Keratinocyte (primary cell): ENCODE measurements around the gene AFM. TPM values are rescaled to one million over a fixed set of nuclear protein-coding genes. Genes with fewer than 3 reads are reported as not detected.

Experiments used
- DNase-seq: peaks from one replicate; pipeline ENCODE4 v3.0.0-alpha.2; 2011; ENCODE audit warnings: low read depth, missing footprints, low spot score
- FAIRE-seq: peaks from 2 replicates; lab custom pipeline; 2011; peaks lifted over from hg19 to GRCh38; lab: Jason Lieb, UNC
- H2AFZ ChIP-seq: 2 replicates; pipeline ENCODE4 v1.6.0; 2012; ENCODE audit warnings: low read length, control low read depth, inconsistent platforms; ENCODE audit not compliant: control insufficient read depth
- H3K27ac ChIP-seq: 2 replicates; pipeline ENCODE4 v1.5.1; 2011; ENCODE audit warnings: low read length; ENCODE audit not compliant: control insufficient read depth, insufficient read depth
- H3K27me3 ChIP-seq: 3 replicates; pipeline ENCODE4 v1.6.0; 2011; ENCODE audit warnings: low read length; ENCODE audit not compliant: control insufficient read depth, insufficient read depth; ENCODE audit errors: extremely low read depth
- H3K36me3 ChIP-seq, 2 experiments: 2 replicates in 1 of 2; 3 replicates in 1 of 2; pipeline ENCODE4 v1.5.1; 2011; ENCODE audit warnings: low read length in 2 of 2, mild to moderate bottlenecking in 1 of 2; ENCODE audit not compliant: control insufficient read depth in 2 of 2, insufficient read depth in 2 of 2; ENCODE audit errors: extremely low read depth in 1 of 2
- H3K4me1 ChIP-seq: 3 replicates; pipeline ENCODE4 v1.5.1; 2011; ENCODE audit warnings: low read length; ENCODE audit not compliant: control insufficient read depth, insufficient read depth; ENCODE audit errors: extremely low read depth
- H3K4me2 ChIP-seq: 3 replicates; pipeline ENCODE4 v1.6.0; 2011; ENCODE audit warnings: low read depth, low read length; ENCODE audit not compliant: control insufficient read depth, insufficient read depth; ENCODE audit errors: extremely low read depth
- H3K4me3 ChIP-seq, 3 experiments: fragments of 200-600 bp in 1 of 3; sonication (generic) in 1 of 3; 2 replicates in 2 of 3; 3 replicates in 1 of 3; pipeline ENCODE4 v1.5.1; 2011 to 2016; ENCODE audit warnings: low read length in 3 of 3, mild to moderate bottlenecking in 3 of 3, control low read depth in 2 of 3, inconsistent platforms in 1 of 3, low read depth in 1 of 3, mixed read lengths in 1 of 3, mixed run types in 1 of 3, moderate library complexity in 1 of 3; ENCODE audit not compliant: control insufficient read depth in 2 of 3, insufficient read depth in 2 of 3; ENCODE audit errors: extremely low read depth in 1 of 3
- H3K79me2 ChIP-seq: 2 replicates; pipeline ENCODE4 v1.6.0; 2012; ENCODE audit warnings: low read length; ENCODE audit not compliant: control insufficient read depth, insufficient read depth
- H3K9ac ChIP-seq: 3 replicates; pipeline ENCODE4 v1.6.0; 2011; ENCODE audit warnings: low read length; ENCODE audit not compliant: control insufficient read depth, insufficient read depth; ENCODE audit errors: extremely low read depth
- H3K9me1 ChIP-seq: 3 replicates; pipeline ENCODE4 v1.6.0; 2011; ENCODE audit warnings: low read length; ENCODE audit not compliant: control insufficient read depth, insufficient read depth; ENCODE audit errors: extremely low read depth
- H3K9me3 ChIP-seq: 2 replicates; pipeline ENCODE4 v1.5.1; 2012; ENCODE audit warnings: low read depth, low read length; ENCODE audit not compliant: control insufficient read depth
- H4K20me1 ChIP-seq: 3 replicates; pipeline ENCODE4 v1.6.0; 2011; ENCODE audit warnings: low read length; ENCODE audit not compliant: control insufficient read depth, insufficient read depth; ENCODE audit errors: extremely low read depth
- CTCF ChIP-seq, 3 experiments: IDR thresholded peaks in 1 of 3; conservative IDR thresholded peaks in 1 of 3; optimal IDR thresholded peaks in 1 of 3; 2 replicates in 2 of 3; 3 replicates in 1 of 3; pipeline versions ENCODE3 to v1.5.1; 2011; ENCODE audit warnings: low read length in 3 of 3, mild to moderate bottlenecking in 3 of 3, moderate library complexity in 2 of 3, control low read depth in 1 of 3, inconsistent platforms in 1 of 3; ENCODE audit not compliant: insufficient read depth in 2 of 3; ENCODE audit errors: extremely low read depth in 1 of 3
- EZH2 ChIP-seq: IDR thresholded peaks from one replicate; pipeline ENCODE4 v1.6.1; 2012; ENCODE audit warnings: inconsistent platforms, mild to moderate bottlenecking, low read length, moderate library complexity
- dilution Hi-C: fragments of 300-500 bp; cut with MboI; formaldehyde crosslinking; loops from one replicate; pipeline ENCODE4 v1.7.0; 2020; ENCODE audit warnings: low sequenced_read_pairs; ENCODE audit not compliant: extremely low pct_ligation_motif_present
- polyA plus RNA-seq, 5 experiments: library from polyadenylated mRNA; depleted of rRNA in 3 of 5; stranded (reverse) in 3 of 5; stranded (forward) in 1 of 5; unstranded in 1 of 5; fragments of >200 nt; gene quantifications; 1 replicate in 1 of 5; 2 replicates in 3 of 5; 3 replicates in 1 of 5; pipeline versions ENCODE4 v1.2.1 to v1.2.3, GENCODE V29; 2011 to 2012; ENCODE audit warnings: missing spikeins in 2 of 5, low read depth in 1 of 5, low replicate concordance in 1 of 5

AFM gene
- polyA plus RNA-seq, 1 donor (not counting 4 experiments of a cell fraction or from before 2014, with no cell fraction given): not detected

GRCh38 chr4:73518340-73518739, 36.8 kb downstream of the AFM start:
- H3K9me3 ChIP-seq: no peaks in the 10 kb centered on the region
- DNase-seq: no peak
- H3K27ac ChIP-seq: no peak overlapping the region
- H3K9ac ChIP-seq: no peak overlapping the region
- H3K9me1 ChIP-seq: no peaks in the 10 kb centered on the region
- H3K27me3 ChIP-seq: no peaks in the 10 kb centered on the region
- TF ChIP-seq EZH2: no peak
- TF ChIP-seq CTCF (optimal IDR thresholded peaks at IDR 0.05 in 1 of 3, IDR thresholded peaks at IDR 0.05 in 1 of 3, conservative IDR thresholded peaks at IDR 0.05 in 1 of 3; ENCODE audit: extremely low read depth in 1 of 3, insufficient read depth in 2 of 3, low read length in 3 of 3): no peak
- H4K20me1 ChIP-seq: no peaks in the 10 kb centered on the region
- no peaks in the 10 kb centered on the region for H3K4me1 ChIP-seq
- no peaks in the 10 kb centered on the region for H3K79me2 ChIP-seq
- no peak for FAIRE-seq
- H3K36me3 ChIP-seq: no peaks in the 10 kb centered on the region
- no peak overlapping the region for H3K4me3 ChIP-seq
- H3K4me2 ChIP-seq: no peak overlapping the region
- no peak overlapping the region for H2AFZ ChIP-seq
- dilution Hi-C loops: no loop called here

- Histone ChIP-seq H2AFZ (no peak overlapping the region), H4K20me1 (no peaks in the 10 kb centered on the region), H3K9me1 (no peaks in the 10 kb centered on the region), H3K27me3 (no peaks in the 10 kb centered on the region), H3K36me3 (no peaks in the 10 kb centered on the region), H3K4me2 (no peak overlapping the region), H3K4me3 (no peak overlapping the region), H3K27ac (no peak overlapping the region), H3K4me1 (no peaks in the 10 kb centered on the region), H3K9ac (no peak overlapping the region), H3K9me3 (no peaks in the 10 kb centered on the region), H3K79me2 (no peaks in the 10 kb centered on the region)
- dilution Hi-C loops: no loop called here
- TF ChIP-seq EZH2 (no peak), CTCF (optimal IDR thresholded peaks at IDR 0.05 in 1 of 3, IDR thresholded peaks at IDR 0.05 in 1 of 3, conservative IDR thresholded peaks at IDR 0.05 in 1 of 3; ENCODE audit: extremely low read depth in 1 of 3, insufficient read depth in 2 of 3, low read length in 3 of 3) (no peak)
- DNase-seq (no peak), FAIRE-seq (no peak)
Measured at GRCh38 chr4:73520821-73521220, 39.3 kb downstream of the AFM start.
